ENCODE measurements around the gene IFIT2. TPM values are rescaled to one million over a fixed set of nuclear protein-coding genes. Genes with fewer than 3 reads are reported as not detected.

The IFIT2 gene
- total and polyA plus RNA-seq, 7 experiments from 2014 or later: 4.4 to 16.4 (median 8.4) TPM

DNA sequence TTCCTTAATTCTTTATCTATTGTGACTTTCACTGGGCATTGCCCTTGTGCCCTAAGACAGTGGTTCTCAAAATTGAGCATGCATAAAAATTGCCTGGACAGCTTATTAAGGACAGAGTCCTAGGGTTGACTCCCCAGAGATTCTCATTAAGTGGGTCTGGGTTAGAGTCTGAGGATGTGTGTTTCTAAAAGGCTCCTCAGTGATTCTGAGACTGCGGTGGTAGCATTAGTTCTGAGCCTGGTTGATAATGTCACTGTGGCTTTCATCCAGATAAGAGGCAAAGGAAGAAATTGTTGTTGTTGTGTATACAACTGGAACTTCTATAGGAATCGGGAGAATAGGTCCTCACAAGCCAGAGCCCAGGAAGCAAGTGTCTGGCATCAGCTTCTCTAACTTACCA is 1.3 kb downstream of the IFIT2 start:
- ChIA-PET CTCF (interaction anchor here (0.6 to 2.9 kb wide), 2 partner anchors 29 to 66 kb away, joined by 3 to 13 read pairs; no protein-coding TSS in a partner anchor), POLR2A (interaction anchor here (0.9 to 6.9 kb wide), 4 partner anchors 8 to 110 kb away, joined by 3 to 46 read pairs (median 21); partner anchors contain the start of genes IFIT1 and IFIT5)
- Histone ChIP-seq H3K27me3 (ENCODE audit: control insufficient read depth in 2 of 2, insufficient read depth in 2 of 2, low read length in 2 of 2) (no peaks in the 10 kb centered on the region), H3K4me1 (ENCODE audit: control insufficient read depth in 2 of 2, insufficient read depth in 2 of 2, low read length in 2 of 2) (peaks cover 15 to 24% of the 10 kb centered on the region in 2 donors), H3K27ac (ENCODE audit: low read depth, low read length) (no peak overlapping the region), H3K9me3 (ENCODE audit: control insufficient read depth in 2 of 3, low read length in 3 of 3) (peaks cover 0 to 5% (median 5%) of the 10 kb centered on the region in 3 experiments), H3K4me3 (ENCODE audit: low read length) (peak overlapping the region; percentile 76), H3K36me3 (ENCODE audit: control insufficient read depth in 2 of 3, insufficient read depth in 3 of 3, low read length in 3 of 3) (peaks cover 0 to 23% (median 0%) of the 10 kb centered on the region in 3 experiments)
- Mint-ChIP-seq H3K36me3 (peaks cover 26 to 45% (median 41%) of the 10 kb centered on the region in 5 donors), H3K27ac (peak overlapping the region in 8 of 9 donors; percentile 95 to 98 (median 97)), H3K27me3 (peaks cover 0 to 23% (median 0%) of the 10 kb centered on the region in 5 donors), H3K4me1 (peaks cover 24 to 61% (median 44%) of the 10 kb centered on the region in 7 donors), H3K4me3 (peak overlapping the region; percentile 83 to 99 (median 94)), H3K9me3 (peaks cover 2 to 51% (median 12%) of the 10 kb centered on the region in 11 donors)
- DNase-seq (no peak), ATAC-seq (no peak)
- intact Hi-C loops (cut with micrococcal nuclease): loop anchor here (2.0 to 5.0 kb wide), 4 partner anchors 50 to 1441 kb away; partner anchors contain the start of genes IFIT1 (in 1 of the 2), IFIT5 (in 1 of the 2), KLLN (in 1 of the 2) and PTEN (in 1 of the 2)

DNA sequence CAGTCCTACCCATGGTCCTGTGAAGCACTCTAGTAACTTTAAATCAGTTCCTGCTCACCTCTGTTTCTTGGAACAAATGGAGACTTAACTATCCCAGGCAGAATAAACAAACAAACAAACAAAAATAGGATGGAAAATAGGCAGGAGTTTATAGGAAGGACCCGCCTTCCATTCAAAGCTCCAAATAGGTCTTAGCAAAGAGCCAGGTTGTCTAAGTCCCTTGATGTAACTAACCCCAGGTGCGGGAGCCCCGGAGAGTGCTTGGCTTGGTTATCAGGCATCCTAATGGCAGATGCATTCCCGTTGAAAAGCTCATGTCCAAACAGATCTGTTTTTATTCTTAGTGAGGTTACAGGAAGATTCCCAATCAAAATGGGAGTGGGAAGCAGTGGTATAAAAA is 2.2 kb downstream of the IFIT2 start:
- Histone ChIP-seq H3K27me3 (ENCODE audit: control insufficient read depth in 2 of 2, insufficient read depth in 2 of 2, low read length in 2 of 2) (no peaks in the 10 kb centered on the region), H3K27ac (ENCODE audit: low read depth, low read length) (no peak overlapping the region), H3K4me3 (ENCODE audit: low read length) (peak overlapping the region; percentile 76), H3K9me3 (ENCODE audit: control insufficient read depth in 2 of 3, low read length in 3 of 3) (peaks cover 0 to 5% (median 5%) of the 10 kb centered on the region in 3 experiments), H3K4me1 (ENCODE audit: control insufficient read depth in 2 of 2, insufficient read depth in 2 of 2, low read length in 2 of 2) (peaks cover 15 to 24% of the 10 kb centered on the region in 2 donors), H3K36me3 (ENCODE audit: control insufficient read depth in 2 of 3, insufficient read depth in 3 of 3, low read length in 3 of 3) (peaks cover 0 to 23% (median 0%) of the 10 kb centered on the region in 3 experiments)
- H3K4me1 Mint-ChIP-seq: peaks cover 24 to 61% (median 44%) of the 10 kb centered on the region in 7 donors
- peaks cover 0 to 20% (median 0%) of the 10 kb centered on the region in 5 donors for H3K27me3 Mint-ChIP-seq
- POLR2A ChIA-PET: interaction anchor here (0.8 to 6.9 kb wide), 3 partner anchors 9 to 110 kb away, joined by 3 to 46 read pairs (median 3); partner anchors contain the start of gene IFIT5
- ATAC-seq: no peak
- H3K4me3 Mint-ChIP-seq: peak overlapping the region; percentile 83 to 99 (median 94)
- CTCF ChIA-PET: interaction anchor here (1.1 kb wide), 1 partner anchor 52 kb away, joined by 3 read pairs; the partner anchor contains the start of gene LIPA
- H3K36me3 Mint-ChIP-seq: peaks cover 26 to 53% (median 46%) of the 10 kb centered on the region in 5 donors
- intact Hi-C loops (cut with micrococcal nuclease): loop anchor here in 1 of 2 donors (5.0 kb wide), 1 partner anchor 1442 kb away; the partner anchor contains the start of genes KLLN and PTEN
- peaks cover 2 to 51% (median 7%) of the 10 kb centered on the region in 11 donors for H3K9me3 Mint-ChIP-seq
- no peak for DNase-seq
- H3K27ac Mint-ChIP-seq: peak overlapping the region in 4 of 9 donors; percentile 3 to 98 (median 96)

DNA sequence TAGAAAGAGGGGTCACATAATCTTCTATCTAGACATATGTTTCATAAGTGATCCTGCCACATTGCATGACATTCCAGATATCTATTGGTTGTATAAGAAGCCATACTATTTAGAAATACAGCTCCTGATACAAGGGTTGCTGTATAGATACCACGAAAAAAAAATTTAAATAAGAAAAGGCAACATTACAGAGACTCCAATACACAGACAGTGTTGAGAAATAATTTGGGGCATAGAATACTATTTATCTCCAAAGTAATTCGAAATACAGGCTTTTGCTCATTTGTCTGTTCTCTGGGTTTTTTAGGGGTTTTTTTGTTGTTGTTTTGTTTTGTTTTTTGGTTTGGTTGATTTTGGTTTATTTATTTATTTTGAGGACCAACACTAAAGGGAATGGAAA is 2.6 kb downstream of the IFIT2 start:
- Mint-ChIP-seq H3K4me3 (peak overlapping the region in 4 of 10 donors; percentile 91 to 99 (median 95)), H3K27ac (peak overlapping the region in 2 of 9 donors; percentile 96 to 98), H3K36me3 (peaks cover 30 to 57% (median 51%) of the 10 kb centered on the region in 5 donors), H3K27me3 (peaks cover 0 to 17% (median 0%) of the 10 kb centered on the region in 5 donors), H3K9me3 (peaks cover 1 to 51% (median 8%) of the 10 kb centered on the region in 11 donors), H3K4me1 (peaks cover 24 to 57% (median 44%) of the 10 kb centered on the region in 7 donors)
- no peak for DNase-seq
- H3K4me3 ChIP-seq (ENCODE audit: low read length): peak overlapping the region; percentile 76
- ChIA-PET CTCF (interaction anchor here (1.1 kb wide), 1 partner anchor 53 kb away, joined by 3 read pairs; the partner anchor contains the start of gene LIPA), POLR2A (interaction anchor here (0.8 to 6.9 kb wide), 2 partner anchors 68 to 109 kb away, joined by 3 to 46 read pairs; partner anchors contain the start of gene IFIT5)
- peaks cover 0 to 23% (median 0%) of the 10 kb centered on the region in 3 experiments for H3K36me3 ChIP-seq (ENCODE audit: control insufficient read depth in 2 of 3, insufficient read depth in 3 of 3, low read length in 3 of 3)
- H3K9me3 ChIP-seq (ENCODE audit: control insufficient read depth in 2 of 3, low read length in 3 of 3): peaks cover 0 to 5% (median 5%) of the 10 kb centered on the region in 3 experiments
- peaks cover 15 to 24% of the 10 kb centered on the region in 2 donors for H3K4me1 ChIP-seq (ENCODE audit: control insufficient read depth in 2 of 2, insufficient read depth in 2 of 2, low read length in 2 of 2)
- no peaks in the 10 kb centered on the region for H3K27me3 ChIP-seq (ENCODE audit: control insufficient read depth in 2 of 2, insufficient read depth in 2 of 2, low read length in 2 of 2)
- intact Hi-C loops (cut with micrococcal nuclease): loop anchor here in 1 of 2 donors (5.0 kb wide), 1 partner anchor 1442 kb away; the partner anchor contains the start of genes KLLN and PTEN
- no peak for ATAC-seq
- H3K27ac ChIP-seq (ENCODE audit: low read depth, low read length): no peak overlapping the region

DNA sequence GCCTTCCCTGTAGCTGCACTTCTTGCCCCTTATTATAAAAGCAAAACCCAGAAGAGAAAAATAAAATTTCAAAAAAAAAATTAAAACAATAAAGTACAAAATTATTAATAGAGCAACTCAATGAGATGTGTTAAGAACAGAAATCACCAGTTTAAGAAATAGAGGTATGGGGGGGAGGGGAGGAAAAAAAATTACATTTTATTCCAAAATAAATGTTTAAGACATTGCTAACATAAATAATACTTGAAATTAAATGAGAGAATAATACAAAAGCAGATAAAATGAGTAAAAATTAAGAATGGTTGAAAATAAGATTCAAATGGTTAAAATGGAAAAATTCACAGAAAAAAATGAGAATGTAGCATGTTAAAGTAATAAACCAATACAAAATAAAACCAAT is 3.1 kb downstream of the IFIT2 start:
- peaks cover 30 to 62% (median 52%) of the 10 kb centered on the region in 5 donors for H3K36me3 Mint-ChIP-seq
- Histone ChIP-seq H3K9me3 (ENCODE audit: control insufficient read depth in 2 of 3, low read length in 3 of 3) (peaks cover 0 to 5% (median 5%) of the 10 kb centered on the region in 3 experiments), H3K4me3 (ENCODE audit: low read length) (no peak overlapping the region), H3K36me3 (ENCODE audit: control insufficient read depth in 2 of 3, insufficient read depth in 3 of 3, low read length in 3 of 3) (peaks cover 0 to 23% (median 0%) of the 10 kb centered on the region in 3 experiments), H3K4me1 (ENCODE audit: control insufficient read depth in 2 of 2, insufficient read depth in 2 of 2, low read length in 2 of 2) (peaks cover 15 to 24% of the 10 kb centered on the region in 2 donors), H3K27ac (ENCODE audit: low read depth, low read length) (no peak overlapping the region), H3K27me3 (ENCODE audit: control insufficient read depth in 2 of 2, insufficient read depth in 2 of 2, low read length in 2 of 2) (no peaks in the 10 kb centered on the region)
- H3K27me3 Mint-ChIP-seq: peaks cover 0 to 15% (median 0%) of the 10 kb centered on the region in 5 donors
- H3K9me3 Mint-ChIP-seq: peaks cover 0 to 54% (median 11%) of the 10 kb centered on the region in 11 donors
- POLR2A ChIA-PET: interaction anchor here (6.9 kb wide), 1 partner anchor 109 kb away, joined by 46 read pairs; the partner anchor contains the start of gene IFIT5
- peak overlapping the region in 2 of 9 donors; percentile 14 to 96 for H3K27ac Mint-ChIP-seq
- intact Hi-C loops (cut with micrococcal nuclease): loop anchor here in 1 of 2 donors (5.0 kb wide), 1 partner anchor 1443 kb away; the partner anchor contains the start of genes KLLN and PTEN
- H3K4me1 Mint-ChIP-seq: peaks cover 24 to 52% (median 42%) of the 10 kb centered on the region in 7 donors
- no peak for ATAC-seq
- DNase-seq: no peak
- H3K4me3 Mint-ChIP-seq: peak overlapping the region in 2 of 10 donors; percentile 93 to 99
- CTCF ChIA-PET: interaction anchor here (0.8 to 1.1 kb wide), 3 partner anchors 12 to 59 kb away, joined by 3 to 4 read pairs (median 3); partner anchors contain the start of gene LIPA

DNA sequence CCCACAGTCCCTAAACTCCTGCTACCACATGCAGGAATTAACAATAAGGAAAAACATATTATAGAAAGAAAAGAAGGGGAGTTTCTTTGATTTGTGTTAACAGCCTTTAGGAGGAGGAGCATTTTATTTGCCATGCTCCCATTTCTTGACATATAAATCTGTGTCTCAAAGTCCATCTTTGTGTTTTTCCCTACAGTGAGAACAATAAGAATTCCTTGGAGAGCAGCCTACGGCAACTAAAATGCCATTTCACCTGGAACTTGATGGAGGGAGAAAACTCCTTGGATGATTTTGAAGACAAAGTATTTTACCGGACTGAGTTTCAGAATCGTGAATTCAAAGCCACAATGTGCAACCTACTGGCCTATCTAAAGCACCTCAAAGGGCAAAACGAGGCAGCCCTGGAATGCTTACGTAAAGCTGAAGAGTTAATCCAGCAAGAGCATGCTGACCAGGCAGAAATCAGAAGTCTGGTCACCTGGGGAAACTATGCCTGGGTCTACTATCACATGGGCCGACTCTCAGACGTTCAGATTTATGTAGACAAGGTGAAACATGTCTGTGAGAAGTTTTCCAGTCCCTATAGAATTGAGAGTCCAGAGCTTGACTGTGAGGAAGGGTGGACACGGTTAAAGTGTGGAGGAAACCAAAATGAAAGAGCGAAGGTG is 4.1 kb downstream of the IFIT2 start:
- no peak overlapping the region for H3K27ac ChIP-seq (ENCODE audit: low read depth, low read length)
- Mint-ChIP-seq H3K4me3 (no peak overlapping the region), H3K36me3 (peaks cover 28 to 64% (median 52%) of the 10 kb centered on the region in 5 donors), H3K27ac (peak overlapping the region in 1 of 9 donors; percentile 10), H3K27me3 (peaks cover 0 to 15% (median 0%) of the 10 kb centered on the region in 5 donors), H3K9me3 (peaks cover 0 to 56% (median 13%) of the 10 kb centered on the region in 11 donors), H3K4me1 (peaks cover 23 to 43% (median 36%) of the 10 kb centered on the region in 7 donors)
- ATAC-seq (no peak), DNase-seq (no peak)
- H3K27me3 ChIP-seq (ENCODE audit: control insufficient read depth in 2 of 2, insufficient read depth in 2 of 2, low read length in 2 of 2): no peaks in the 10 kb centered on the region
- intact Hi-C loops (cut with micrococcal nuclease): no loop called here
- H3K36me3 ChIP-seq (ENCODE audit: control insufficient read depth in 2 of 3, insufficient read depth in 3 of 3, low read length in 3 of 3): peaks cover 0 to 23% (median 0%) of the 10 kb centered on the region in 3 experiments
- H3K9me3 ChIP-seq (ENCODE audit: control insufficient read depth in 2 of 3, low read length in 3 of 3): peaks cover 0 to 5% (median 5%) of the 10 kb centered on the region in 3 experiments
- POLR2A ChIA-PET: interaction anchor here (6.9 kb wide), 1 partner anchor 108 kb away, joined by 46 read pairs; the partner anchor contains the start of gene IFIT5
- peaks cover 15 to 21% of the 10 kb centered on the region in 2 donors for H3K4me1 ChIP-seq (ENCODE audit: control insufficient read depth in 2 of 2, insufficient read depth in 2 of 2, low read length in 2 of 2)
- CTCF ChIA-PET: interaction anchor here (0.8 to 0.9 kb wide), 2 partner anchors 11 to 58 kb away, joined by 3 to 4 read pairs; no protein-coding TSS in a partner anchor
- no peak overlapping the region for H3K4me3 ChIP-seq (ENCODE audit: low read length)
